HG03159 (cell line): ENCODE results near the gene CDH18.

Experiments
- ATAC-seq: cut with Tn5 transposase; IDR thresholded peaks from one replicate; pipeline ENCODE4 v1.9.1; 2021; ENCODE audit warnings: mild to moderate bottlenecking, moderate library complexity; ENCODE audit not compliant: unreplicated experiment

CDH18 gene

GRCh38 chr5:19739671-19740070 is 248.3 kb downstream of the CDH18 start:
- ATAC-seq = no peak

- ATAC-seq = no peak
Measured at GRCh38 chr5:19734776-19735175, 253.2 kb downstream of the CDH18 start.

GRCh38 chr5:19733612-19734495 is 254.1 kb downstream of the CDH18 start:
- no peak for ATAC-seq

- ATAC-seq = no peak
Measured at GRCh38 chr5:19728571-19728970, 259.4 kb downstream of the CDH18 start.

- ATAC-seq = no peak
Measured at GRCh38 chr5:19719109-19719508, 268.9 kb downstream of the CDH18 start.

- no peak for ATAC-seq
Measured at GRCh38 chr5:19713740-19714139, 274.3 kb downstream of the CDH18 start.

- ATAC-seq = no peak
Measured at GRCh38 chr5:19709403-19709802, 278.6 kb downstream of the CDH18 start.

GRCh38 chr5:19706776-19707175 is 281.2 kb downstream of the CDH18 start:
- no peak for ATAC-seq

- no peak for ATAC-seq
Measured at GRCh38 chr5:19701731-19702130, 286.3 kb downstream of the CDH18 start.

- no peak for ATAC-seq
Measured at GRCh38 chr5:19694949-19695611, 292.9 kb downstream of the CDH18 start.

- ATAC-seq = no peak
Measured at GRCh38 chr5:19690978-19691377, 297.0 kb downstream of the CDH18 start.

GRCh38 chr5:19685473-19685872 is 302.5 kb downstream of the CDH18 start:
- ATAC-seq = no peak

GRCh38 chr5:19676895-19677294 is 311.1 kb downstream of the CDH18 start:
- ATAC-seq = no peak

GRCh38 chr5:19660679-19661078 is 327.3 kb downstream of the CDH18 start:
- no peak for ATAC-seq

GRCh38 chr5:19655627-19656026 is 332.4 kb downstream of the CDH18 start:
- ATAC-seq = no peak

GRCh38 chr5:19638461-19638860 is 349.5 kb downstream of the CDH18 start:
- no peak for ATAC-seq

GRCh38 chr5:19630876-19631275 is 357.1 kb downstream of the CDH18 start:
- ATAC-seq = no peak

GRCh38 chr5:19626211-19626610 is 361.8 kb downstream of the CDH18 start:
- ATAC-seq = no peak

GRCh38 chr5:19625562-19625961 is 362.4 kb downstream of the CDH18 start:
- ATAC-seq = no peak

- ATAC-seq = no peak
Measured at GRCh38 chr5:19619571-19619970, 368.4 kb downstream of the CDH18 start.

- ATAC-seq = no peak
Measured at GRCh38 chr5:19616701-19617215, 371.2 kb downstream of the CDH18 start.

- no peak for ATAC-seq
Measured at GRCh38 chr5:19615661-19616060, 372.3 kb downstream of the CDH18 start.
